Fibroblast of skin of scalp (primary cell): Measurements from ENCODE around the gene ASIC3.

ENCODE experiments used
- DNase-seq: peaks from one replicate; pipeline ENCODE4 v3.0.0-alpha.2; 2013

ASIC3 gene

DNA sequence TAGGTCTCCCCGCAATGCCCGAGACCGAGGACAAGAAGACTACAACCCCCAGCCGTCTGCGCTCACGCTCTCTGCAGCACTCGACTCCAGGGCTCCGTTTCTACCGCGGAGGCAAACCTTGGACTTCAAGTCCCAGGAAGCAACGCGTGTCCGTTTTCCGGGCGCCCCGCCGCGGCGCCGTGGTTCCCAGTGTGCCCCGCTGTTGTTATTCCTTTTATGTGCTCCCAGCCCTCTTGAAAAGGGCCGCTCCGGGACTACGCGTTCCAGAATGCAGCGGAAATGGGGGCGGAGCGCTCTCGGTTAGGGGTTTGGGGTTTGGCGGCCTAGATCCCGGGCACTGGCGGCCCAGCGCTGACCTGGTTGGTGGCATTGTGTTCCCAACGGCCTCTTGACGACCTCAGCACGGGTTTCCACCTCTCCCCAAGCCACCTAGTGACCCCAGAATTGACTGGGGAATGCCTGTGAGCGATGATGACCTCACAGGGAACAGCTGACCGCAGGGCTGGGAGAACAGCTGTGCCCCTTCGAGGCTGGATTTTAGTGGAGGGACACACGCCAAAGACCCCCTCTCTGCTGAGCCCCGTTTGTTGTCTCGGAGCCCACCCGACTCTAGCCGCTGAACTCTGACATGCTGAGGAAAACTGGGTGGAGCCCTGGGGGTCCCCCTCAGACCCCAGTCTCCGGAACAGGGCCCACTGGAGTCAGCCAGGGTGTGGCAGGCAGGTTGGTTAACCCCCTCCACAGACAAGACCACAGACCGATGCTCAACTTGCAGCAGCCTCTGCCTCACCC lies 9.9 kb downstream of the ASIC3 start:
- peak; percentile 100 for DNase-seq

DNA sequence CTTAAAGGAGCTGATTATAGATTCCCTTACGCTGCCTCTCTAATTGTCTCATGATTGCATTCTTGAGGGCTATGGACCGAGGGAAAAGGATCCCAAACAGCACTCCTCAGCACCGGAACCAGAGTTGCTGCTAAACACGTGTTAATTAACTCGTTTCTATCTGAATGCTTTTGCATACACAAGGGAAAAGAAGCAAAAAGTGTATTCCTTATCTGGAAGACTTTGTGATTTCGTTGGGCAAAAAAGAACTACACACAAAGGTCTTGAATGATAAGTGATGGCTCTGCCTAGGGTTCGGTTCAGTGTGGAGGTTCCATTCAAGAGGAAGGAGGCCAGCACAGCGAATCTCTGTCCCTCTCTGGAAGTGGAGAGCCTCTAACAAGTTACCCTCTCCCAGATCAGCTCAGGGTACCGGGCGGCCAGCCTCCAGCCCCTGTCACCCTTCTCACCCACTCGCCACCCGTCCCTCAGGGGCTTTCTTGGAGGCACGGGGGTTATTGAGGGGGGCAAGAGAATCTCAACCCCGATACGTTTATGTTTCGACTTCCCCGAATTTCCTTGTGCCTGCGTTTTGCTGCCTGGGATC lies 10.5 kb downstream of the ASIC3 start:
- DNase-seq = no peak

DNA sequence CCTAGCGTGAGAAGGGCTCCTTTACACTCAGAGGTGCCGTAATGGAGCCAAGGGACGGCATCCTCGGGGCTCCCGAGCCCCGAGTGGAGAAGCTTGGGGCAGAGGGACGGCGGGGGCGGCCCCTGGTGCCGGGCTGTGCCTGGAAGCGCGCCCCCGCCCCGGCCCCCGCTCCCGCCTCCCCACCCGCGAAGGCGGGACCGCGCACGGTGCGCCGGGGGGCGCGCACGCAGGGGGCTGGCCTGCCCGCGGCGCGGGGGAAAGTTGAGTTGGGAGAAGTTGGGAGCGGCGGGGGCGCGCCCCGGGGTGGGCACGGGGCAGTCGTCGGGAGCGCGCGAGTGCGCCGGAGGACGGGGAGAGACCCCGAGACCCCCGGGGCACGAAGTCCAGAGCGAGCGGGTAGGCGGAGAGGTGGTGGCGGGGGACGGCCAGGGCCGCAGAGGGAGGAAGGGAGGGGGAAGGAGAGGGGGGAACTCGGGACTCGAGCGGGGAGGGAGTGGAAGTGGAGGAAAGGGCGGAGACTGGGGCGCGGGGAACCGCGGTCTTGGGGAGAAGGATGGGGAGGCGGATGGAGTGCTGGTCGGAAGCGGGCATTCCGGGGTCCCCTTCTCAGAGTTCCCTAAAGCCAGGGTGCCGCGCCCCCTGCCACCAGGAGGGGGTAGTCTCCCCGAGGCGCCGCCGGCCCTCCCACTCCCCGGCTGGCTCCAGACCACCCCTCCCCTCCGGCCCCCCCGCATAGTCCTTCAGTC lies 11.2 kb downstream of the ASIC3 start, which contains the start of gene SLC4A2:
Gene SLC4A2 (plus strand): TSS at position 223 of the 746 bp plus-strand sequence. CDS start 2,399 bp downstream, outside the sequence.
- DNase-seq = peak; percentile 83

DNA sequence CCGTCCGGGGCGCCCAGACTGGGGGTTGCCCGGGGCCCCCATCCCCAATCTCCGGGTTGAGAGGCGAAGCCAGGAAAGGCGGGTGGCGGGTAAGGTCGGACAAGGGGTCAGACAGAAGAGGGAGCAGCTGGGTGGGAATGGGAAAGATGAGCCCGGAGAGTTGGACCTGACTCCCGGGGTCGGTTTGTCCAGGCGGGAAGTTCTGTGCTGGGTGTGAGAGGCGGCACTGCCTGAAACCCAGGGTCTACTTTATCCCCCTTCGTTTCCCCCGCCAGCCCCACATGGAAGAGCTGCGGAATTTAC lies 11.7 kb downstream of the ASIC3 start:
- DNase-seq = no peak

DNA sequence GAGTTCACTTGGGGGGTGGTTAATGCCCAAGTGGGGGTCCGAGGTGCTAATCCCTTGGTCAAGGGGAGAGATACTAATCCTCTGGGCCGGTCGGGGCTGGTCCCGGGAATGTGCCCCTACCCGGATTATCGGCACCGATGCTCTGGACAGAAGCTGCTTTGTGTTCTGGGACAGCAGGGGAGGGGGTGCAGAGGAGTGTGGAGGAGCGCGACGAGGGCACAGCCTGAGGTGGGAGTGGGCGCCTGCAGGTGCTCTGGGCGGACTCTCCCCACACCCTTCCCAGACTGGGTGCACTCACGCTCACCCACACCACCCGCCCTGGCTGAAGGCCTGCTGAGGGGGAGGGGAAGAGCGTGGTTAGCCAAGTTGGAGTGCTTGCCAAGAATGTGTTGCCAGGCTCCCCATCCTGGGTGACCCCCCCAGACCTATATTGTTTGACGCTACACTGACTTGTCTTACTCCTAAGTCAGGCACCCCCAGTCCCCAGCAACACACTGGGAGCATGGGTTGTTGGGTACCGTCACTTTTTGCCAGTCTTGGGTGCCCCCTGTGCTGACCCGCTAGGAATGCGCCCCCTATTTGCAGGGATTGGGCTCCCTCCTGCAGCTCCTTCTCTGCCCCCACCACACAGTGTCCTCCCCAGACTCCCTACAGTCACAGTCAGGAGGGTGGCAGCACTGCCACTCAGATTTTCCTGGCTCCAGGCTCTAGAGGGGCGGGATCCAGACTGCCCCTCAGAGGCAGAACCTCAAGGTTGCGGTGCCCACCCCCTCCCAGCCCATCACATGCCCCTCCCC lies 12.3 kb downstream of the ASIC3 start:
- DNase-seq = peak; percentile 52

DNA sequence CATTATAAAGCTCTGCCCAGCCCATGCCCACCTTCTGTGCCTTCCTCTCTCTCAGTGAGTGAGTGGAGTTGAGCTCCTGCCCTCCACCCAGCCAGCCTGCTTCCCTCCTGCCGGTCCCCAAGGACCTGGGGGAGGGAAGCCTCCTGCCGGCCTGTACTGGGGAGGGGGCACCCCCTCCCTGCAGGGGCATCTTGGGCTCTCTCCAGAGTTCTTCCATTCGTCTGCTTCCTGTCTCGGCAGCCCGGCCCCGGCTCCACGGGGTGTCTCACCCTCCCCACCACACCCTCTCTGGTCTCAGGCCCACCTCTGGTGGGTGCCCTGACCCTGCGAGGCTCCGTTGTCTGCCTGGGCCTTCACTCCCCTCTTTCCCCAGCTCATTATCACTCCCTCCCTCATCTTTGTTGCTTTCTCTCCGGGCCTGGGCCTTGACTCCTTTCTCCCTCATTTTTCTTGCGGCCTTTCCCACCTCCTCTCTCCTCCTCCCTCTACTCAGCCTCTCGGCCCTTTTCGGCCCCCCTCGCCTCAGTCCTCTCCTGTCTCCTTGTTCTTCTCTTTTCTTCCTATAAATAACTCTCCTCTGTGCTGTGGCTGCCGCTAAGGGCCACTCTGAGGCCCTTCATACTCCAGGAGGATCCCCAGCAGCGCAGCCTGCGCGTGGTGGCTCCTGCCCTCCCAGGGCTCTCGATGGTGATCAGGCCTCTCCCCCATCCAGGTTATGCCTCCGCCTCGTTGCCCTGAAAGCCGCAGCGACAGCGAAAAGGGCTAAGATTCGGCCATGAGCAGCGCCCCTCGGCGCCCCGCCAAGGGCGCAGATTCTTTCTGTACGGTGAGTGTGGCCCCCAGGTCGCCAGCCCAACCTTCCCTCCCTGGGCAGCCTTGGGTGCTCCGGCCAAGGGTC lies 13.1 kb downstream of the ASIC3 start:
- peak; percentile 56 for DNase-seq

DNA sequence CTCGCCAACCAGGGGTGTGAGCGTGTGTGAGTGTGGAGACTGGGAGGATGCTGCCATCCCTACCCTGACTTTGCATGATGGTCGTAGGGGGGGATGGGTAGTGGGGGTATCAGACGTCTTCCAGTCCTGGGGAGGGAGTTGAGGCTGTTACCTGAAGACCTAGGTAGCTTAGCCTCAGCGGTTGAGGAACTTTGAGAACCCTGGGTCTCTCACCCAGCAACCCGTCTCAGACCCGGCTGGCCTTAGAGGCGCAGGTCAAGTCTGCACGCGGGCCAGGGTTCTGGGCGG lies 13.7 kb downstream of the ASIC3 start:
- DNase-seq = no peak

DNA sequence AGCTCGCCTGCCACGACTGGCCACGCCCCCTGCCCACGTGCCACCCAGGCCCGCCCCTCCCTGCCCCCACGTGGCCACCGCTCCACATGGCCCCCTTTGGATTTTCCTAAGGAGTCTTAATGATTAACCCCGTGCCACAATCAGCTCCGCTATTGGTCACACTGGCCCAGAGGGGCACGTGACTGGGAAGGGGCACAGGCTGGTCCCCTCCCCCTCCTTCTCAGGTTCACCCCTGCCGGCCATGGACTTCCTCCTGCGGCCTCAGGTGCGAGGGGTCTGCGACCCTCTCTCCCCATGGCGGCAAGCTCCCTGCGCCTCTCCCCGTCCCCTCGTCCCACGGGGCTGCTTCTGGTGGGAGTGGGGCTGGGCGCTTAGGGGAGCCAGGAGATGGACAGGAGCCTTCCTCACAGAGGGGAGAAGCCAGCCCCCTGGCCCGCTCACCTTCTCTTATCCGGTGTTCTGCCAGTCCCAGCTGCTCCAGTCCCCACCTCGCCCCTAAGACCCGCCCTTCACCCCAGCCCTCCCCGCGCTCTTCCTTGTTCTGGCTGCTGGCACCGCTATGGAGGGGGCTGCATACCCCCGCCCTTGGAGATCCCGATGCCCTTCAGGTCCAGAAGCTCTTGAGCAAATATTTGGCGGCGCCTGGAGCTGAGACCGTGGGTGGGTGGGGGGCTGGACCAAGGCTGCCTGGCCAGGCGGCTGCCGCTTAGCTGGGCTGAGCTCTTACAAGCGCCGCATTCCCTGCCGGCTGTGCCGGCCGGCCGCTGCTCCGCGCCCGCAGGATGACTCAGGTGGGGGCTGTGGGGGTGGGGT lies 14.3 kb downstream of the ASIC3 start:
- no peak for DNase-seq

DNA sequence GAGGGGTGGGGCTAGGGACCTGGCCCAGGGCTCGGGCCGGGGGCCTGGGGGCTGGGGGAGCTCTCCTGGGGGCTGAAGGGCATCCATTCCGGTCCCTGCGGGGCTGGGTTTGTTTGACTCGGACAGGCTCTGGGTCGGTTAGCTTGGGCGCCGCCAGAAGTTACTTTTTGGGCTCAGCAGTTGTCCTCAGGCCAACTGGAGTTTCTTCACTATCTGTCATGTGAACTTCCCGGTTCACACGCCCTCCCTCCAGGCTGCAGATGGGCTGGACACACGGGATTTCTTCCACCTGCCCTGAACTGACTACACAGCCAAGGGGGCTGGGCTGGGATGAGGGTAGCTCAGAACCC lies 14.9 kb downstream of the ASIC3 start:
- no peak for DNase-seq

DNA sequence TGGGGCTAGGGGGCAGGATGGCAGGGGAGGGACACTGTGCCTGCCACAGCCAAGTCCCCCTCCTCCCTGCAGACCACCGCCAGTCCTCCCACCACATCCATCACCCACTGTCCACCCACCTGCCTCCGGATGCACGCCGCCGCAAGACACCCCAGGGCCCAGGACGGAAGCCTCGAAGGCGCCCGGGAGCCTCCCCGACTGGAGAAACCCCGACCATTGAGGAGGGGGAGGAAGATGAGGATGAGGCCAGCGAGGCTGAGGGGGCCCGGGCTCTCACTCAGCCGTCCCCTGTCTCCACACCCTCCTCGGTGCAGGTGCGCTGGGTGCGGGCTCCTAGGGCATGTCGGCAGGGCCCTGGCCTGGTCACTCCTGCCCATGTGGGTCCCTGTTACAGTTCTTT lies 16.1 kb downstream of the ASIC3 start:
- DNase-seq = no peak

DNA sequence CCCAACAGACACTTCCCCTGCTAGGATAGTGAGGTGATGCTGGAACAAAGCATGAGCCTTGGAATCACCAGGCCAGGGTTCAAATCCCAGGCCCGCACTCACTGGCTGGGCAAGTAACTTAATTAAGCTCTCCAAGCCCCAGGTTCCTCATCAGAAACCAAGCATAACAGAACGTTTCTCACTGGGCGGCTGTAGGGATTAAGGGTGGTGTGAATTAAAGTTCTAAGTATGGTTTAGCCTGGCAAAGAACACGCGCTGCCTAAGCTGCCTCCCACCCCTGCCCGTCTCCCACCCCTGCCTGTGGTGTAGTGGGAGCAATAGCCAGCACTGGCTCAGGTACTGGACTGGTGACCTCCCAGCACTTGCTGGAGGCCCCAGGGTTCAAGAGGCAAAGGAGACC lies 16.7 kb downstream of the ASIC3 start:
- no peak for DNase-seq

DNA sequence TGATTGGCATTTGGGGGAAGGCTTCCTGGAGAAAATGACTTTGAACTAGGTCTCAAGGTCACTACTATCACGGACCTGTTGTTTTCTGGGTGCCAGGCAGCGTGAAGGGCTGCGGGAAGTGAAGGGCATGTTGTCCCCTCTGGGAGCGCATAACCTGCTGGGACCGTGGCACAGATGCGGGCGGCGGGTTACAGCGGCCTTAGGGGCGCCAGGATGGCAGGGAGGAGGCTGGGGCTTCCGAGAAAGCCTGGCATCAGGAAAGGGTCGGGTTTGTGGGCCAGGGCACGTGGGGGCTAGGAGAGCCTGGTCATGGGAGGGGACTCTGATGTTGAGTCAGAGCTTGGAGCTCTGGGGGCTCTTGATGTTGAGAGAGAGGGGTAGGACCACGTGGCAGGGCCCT lies 17.2 kb downstream of the ASIC3 start:
- DNase-seq = no peak

DNA sequence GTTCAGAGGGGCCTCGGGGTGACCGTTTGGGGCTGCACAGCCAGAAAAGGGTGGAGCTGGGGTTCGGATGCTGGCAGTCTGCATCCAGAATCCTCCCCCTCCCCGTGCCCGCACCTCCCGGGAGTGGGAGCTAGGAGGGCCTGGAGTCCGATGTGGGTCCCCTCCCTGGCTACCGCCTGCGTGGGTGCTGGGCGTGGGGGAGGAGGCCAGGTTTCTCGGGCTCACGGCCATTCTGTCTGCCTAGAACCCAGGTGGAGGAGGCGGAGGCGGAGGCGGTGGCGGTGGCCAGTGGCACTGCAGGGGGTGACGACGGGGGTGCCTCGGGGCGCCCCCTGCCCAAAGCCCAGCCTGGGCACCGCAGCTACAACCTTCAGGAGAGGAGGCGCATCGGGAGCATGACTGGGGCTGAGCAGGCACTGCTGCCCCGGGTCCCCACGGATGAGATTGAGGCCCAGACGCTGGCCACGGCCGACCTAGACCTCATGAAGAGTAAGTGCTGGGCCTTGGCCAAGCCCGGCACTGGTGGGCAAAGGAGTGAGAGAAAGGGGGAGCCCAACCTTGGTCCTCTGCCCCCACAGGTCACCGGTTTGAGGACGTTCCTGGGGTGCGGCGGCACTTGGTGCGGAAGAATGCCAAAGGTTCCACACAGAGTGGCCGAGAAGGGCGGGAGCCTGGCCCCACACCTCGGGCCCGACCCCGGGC lies 18.1 kb downstream of the ASIC3 start:
- no peak for DNase-seq

DNA sequence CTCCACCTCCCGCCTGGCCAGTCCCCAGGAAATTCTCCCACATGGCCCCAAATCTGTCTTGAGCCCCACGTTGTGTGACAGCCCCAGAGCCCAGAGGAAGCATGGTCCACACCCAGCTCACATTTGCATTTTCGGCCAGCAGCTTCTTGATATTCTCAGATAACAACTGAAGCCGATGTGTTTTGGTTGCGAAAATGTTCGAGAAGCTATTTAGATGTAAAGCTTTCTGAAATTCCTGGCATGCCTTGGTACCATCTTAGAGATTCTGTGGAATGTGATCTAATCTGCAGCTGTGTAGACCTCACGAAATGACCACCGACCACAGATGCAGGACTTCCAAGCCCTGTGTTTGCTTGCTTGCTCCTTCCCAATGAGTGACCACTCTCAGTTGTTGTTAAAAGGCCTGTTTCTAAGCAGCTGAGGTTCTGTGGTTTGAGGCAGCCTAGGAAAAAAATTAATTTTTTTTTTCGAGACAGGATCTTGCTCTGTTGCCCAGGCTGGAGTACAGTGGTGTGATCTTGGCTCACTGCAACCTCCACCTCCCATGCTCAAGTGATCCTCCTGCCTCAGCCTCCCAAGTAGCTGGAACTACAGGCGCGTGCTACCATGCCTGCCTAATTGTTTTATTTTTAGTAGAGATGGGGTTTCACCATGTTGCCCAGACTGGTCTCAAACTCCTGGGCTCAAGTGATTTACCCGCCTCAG lies 19.9 kb downstream of the ASIC3 start:
- DNase-seq = no peak

DNA sequence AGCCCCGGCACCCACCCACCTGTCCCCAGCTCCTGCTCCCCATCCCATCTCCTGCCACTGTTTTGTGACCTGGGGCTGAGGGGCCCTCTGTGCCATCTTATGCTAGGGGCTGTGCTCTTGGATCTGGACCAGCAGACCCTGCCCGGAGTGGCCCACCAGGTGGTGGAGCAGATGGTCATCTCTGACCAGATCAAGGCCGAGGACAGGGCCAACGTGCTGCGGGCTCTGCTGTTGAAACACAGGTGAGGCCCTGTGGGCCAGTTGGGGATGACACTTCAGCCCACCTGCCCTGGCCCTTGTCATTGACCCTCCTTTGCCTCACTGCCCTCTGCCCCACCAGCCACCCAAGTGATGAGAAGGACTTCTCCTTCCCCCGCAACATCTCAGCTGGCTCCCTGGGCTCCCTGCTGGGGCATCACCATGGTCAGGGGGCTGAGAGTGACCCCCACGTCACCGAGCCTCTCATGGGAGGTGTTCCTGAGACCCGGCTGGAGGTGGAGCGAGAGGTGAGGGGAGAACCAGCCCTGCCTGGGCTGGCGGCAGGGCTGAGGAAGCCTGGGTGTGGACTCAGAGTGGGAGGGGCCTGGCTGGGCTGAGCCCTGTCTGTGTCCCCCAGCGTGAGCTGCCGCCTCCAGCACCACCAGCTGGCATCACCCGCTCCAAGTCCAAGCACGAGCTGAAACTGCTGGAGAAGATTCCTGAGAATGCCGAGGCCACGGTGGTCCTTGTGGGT lies 21.7 kb downstream of the ASIC3 start:
- no peak for DNase-seq

DNA sequence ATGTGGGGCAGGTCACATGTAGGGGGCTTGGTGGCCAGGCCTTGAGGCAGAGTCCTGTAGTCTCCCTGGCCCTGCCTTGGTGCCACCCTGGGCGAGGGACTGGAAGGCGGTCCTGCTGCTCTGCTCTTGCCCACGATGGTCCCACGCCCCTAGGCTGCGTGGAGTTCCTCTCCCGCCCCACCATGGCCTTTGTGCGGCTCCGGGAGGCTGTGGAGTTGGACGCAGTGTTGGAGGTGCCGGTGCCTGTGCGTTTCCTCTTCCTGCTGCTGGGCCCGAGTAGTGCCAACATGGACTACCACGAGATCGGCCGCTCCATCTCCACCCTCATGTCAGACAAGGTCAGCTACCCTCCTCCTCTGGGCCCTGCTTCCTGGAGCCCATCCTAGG lies 22.2 kb downstream of the ASIC3 start:
- no peak for DNase-seq

DNA sequence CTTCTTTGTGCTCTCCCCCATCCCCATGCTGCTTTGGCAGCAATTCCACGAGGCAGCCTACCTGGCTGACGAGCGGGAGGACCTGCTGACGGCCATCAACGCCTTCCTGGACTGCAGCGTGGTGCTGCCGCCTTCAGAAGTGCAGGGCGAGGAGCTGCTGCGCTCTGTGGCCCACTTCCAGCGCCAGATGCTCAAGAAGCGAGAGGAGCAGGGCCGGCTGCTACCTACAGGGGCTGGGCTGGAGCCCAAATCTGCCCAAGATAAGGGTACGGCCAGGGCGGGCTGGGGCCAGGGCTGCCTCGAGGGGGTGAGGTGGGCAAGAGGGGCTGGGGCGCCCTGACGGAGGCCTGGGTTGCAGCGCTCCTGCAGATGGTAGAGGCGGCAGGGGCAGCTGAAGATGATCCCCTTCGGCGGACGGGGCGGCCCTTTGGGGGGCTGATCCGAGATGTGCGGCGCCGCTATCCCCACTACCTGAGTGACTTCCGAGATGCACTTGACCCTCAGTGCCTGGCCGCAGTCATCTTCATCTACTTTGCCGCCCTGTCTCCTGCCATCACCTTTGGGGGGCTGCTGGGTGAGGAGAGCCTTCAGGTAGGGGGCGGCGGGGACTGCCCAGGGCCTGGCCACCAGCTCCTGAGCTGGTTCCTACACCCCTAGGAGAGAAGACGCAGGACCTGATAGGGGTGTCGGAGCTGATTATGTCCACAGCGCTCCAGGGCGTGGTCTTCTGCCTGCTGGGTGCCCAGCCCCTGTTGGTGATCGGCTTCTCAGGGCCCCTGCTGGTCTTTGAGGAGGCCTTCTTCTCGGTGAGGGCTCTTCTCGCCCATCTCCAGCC lies 22.9 kb downstream of the ASIC3 start:
- no peak for DNase-seq

DNA sequence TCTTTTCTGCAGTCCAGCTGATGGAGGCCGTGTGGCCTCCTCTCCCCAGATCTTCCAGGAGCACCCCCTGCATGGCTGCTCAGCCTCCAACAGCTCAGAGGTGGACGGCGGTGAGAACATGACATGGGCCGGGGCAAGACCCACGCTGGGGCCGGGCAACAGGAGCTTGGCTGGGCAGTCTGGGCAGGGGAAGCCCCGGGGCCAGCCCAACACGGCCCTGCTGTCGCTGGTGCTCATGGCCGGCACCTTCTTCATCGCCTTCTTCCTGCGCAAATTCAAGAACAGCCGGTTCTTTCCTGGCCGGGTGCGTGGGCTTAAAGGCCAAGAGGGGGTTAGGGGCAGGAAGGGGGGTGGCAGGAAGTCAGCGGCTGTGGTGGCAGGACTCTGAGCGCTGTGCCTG lies 25.7 kb downstream of the ASIC3 start:
- DNase-seq = no peak
